K562 (cell line): ENCODE measurements around the gene GALNT7.

Experiments used
- AFF4 ChIP-seq: sonication (generic); formaldehyde crosslinking; IDR thresholded peaks from 2 replicates; pipeline ENCODE4 v1.8.0; 2023; ENCODE audit warnings: mild to moderate bottlenecking, missing genetic modification reagents
- CBFB ChIP-seq: sonication (generic); formaldehyde crosslinking; IDR thresholded peaks from 2 replicates; pipeline ENCODE4 v1.4.0; 2020; ENCODE audit warnings: mild to moderate bottlenecking, missing genetic modification reagents
- CREB1 ChIP-seq, 2 experiments: sonication (generic) in 1 of 2; formaldehyde crosslinking in 1 of 2; IDR thresholded peaks; 2 replicates each; pipeline versions ENCODE4 v1.6.1 to v1.8.0; 2012 to 2022; ENCODE audit warnings: inconsistent platforms in 1 of 2, mild to moderate bottlenecking in 1 of 2, missing genetic modification reagents in 1 of 2, moderate library complexity in 1 of 2
- ETS1 ChIP-seq: conservative IDR thresholded peaks from 2 replicates; pipeline ENCODE4 v1.6.1; 2011; ENCODE audit warnings: low read depth, mild to moderate bottlenecking, low read length; ENCODE audit not compliant: control insufficient read depth
- EZH2 ChIP-seq: IDR thresholded peaks from 2 replicates; pipeline ENCODE4 v1.6.1; 2012; ENCODE audit warnings: low read depth, mild to moderate bottlenecking, inconsistent platforms, low read length, borderline replicate concordance
- NFE2 ChIP-seq: IDR thresholded peaks from 2 replicates; pipeline ENCODE4 v1.6.1; 2014; ENCODE audit warnings: antibody characterized with exemption, low read depth
- POLR2AphosphoS5 ChIP-seq: IDR thresholded peaks from 2 replicates; pipeline ENCODE4 v1.6.1; 2011; ENCODE audit warnings: mild to moderate bottlenecking, low read depth, low read length, moderate library complexity; ENCODE audit not compliant: control insufficient read depth, insufficient read depth
- RAD21 ChIP-seq, 2 experiments: fragments of 250-450 bp in 1 of 2; fragments of 450-650 bp in 1 of 2; sonication (Bioruptor Pico) in 1 of 2; formaldehyde crosslinking in 1 of 2; IDR thresholded peaks in 1 of 2; conservative IDR thresholded peaks in 1 of 2; 2 replicates each; pipeline versions ENCODE4 v1.4.0 to v1.8.0; 2020 to 2022; ENCODE audit warnings: mild to moderate bottlenecking in 2 of 2, moderate library complexity in 1 of 2
- SREBF1 ChIP-seq: fragments of 150-350 bp; IDR thresholded peaks from 2 replicates; pipeline ENCODE4 v1.6.1; 2014; ENCODE audit warnings: antibody characterized with exemption, low read depth, low read length, borderline replicate concordance
- TEAD4 ChIP-seq, 2 experiments: sonication (generic) in 1 of 2; formaldehyde crosslinking in 1 of 2; IDR thresholded peaks; 2 replicates each; pipeline versions ENCODE4 v1.6.1 to v1.8.0; 2012 to 2022; ENCODE audit warnings: borderline replicate concordance in 1 of 2, inconsistent platforms in 1 of 2, low read length in 1 of 2, mild to moderate bottlenecking in 1 of 2, missing genetic modification reagents in 1 of 2
- ZNF551 ChIP-seq: fragments of 250-450 bp; sonication (Bioruptor Pico); IDR thresholded peaks from 2 replicates; pipeline ENCODE4 v1.5.0; 2021; ENCODE audit warnings: mild to moderate bottlenecking, moderate library complexity
- ZNF584 ChIP-seq: fragments of 200-800 bp; sonication (Bioruptor generic); IDR thresholded peaks from 2 replicates; pipeline ENCODE4 v1.6.1; 2016; ENCODE audit warnings: low read depth, mild to moderate bottlenecking, missing genetic modification characterization, missing compliant biosample characterization
- TF ChIP-seq, protein P1 (sequence below), 3 experiments: IDR thresholded peaks in 2 of 3; conservative IDR thresholded peaks in 1 of 3; 2 replicates each; pipeline ENCODE4 v1.5.1; 2011 to 2012; ENCODE audit warnings: low read length in 3 of 3, mild to moderate bottlenecking in 3 of 3, control low read depth in 2 of 3, improper control_type of control experiment in 1 of 3, inconsistent platforms in 1 of 3, low read depth in 1 of 3, mixed read lengths in 1 of 3, moderate library complexity in 1 of 3; ENCODE audit not compliant: insufficient read depth in 2 of 3

DNA sequence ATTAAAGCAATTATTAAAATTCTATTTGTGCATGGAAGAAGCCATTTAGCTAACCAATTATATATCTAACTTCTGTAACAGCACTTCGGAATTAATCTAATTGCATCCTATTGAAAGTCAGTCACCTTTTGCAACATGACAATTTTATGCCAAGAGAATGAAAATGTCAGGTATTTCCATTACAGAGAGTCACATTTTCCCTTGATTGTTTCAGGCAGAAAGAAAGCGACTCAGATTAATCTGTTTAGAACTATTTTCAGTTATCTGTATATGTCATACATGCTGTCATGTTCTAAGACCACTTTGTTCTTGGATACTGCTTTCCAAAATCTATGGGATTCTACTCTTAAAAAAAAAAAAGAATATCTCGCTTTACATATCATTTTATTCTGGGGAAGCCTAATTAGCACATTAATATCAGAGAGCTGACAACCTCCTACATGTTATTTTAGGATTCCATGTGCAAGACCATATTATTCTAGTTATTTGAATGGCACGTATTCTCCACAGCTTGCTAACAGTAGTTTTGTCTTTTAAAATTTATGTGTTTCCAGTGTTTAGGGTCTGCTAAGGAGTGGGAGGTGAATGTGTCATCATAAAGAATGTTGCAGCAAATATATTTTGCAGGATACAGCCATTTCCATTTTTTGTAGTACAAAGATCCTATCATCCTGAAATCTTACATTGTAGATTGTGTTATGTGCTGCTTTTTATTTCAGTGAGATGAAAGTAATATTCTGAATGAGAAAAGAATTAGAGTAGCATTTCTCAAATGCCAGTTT is 31.7 kb downstream of the GALNT7 start:
- no peak for TF ChIP-seq EZH2
- TF ChIP-seq CREB1 (IDR thresholded peaks at IDR 0.05) = no peak
- no peak for TF ChIP-seq CREB1 (CRISPR knock-in tag; IDR thresholded peaks at IDR 0.05)
- TF ChIP-seq NFE2 = no peak
- TF ChIP-seq ETS1 = no peak
- TF ChIP-seq POLR2AphosphoS5 = no peak
- TF ChIP-seq SREBF1 = no peak
- no peak for TF ChIP-seq AFF4 (CRISPR knock-in tag)
- TF ChIP-seq CBFB (CRISPR knock-in tag) = no peak
- no peak for TF ChIP-seq TEAD4 (IDR thresholded peaks at IDR 0.05; ENCODE audit: low read length)
- no peak for TF ChIP-seq TEAD4 (CRISPR knock-in tag; IDR thresholded peaks at IDR 0.05; ENCODE audit: borderline replicate concordance)
- no peak for TF ChIP-seq ZNF551 (CRISPR knock-in tag)
- no peak for TF ChIP-seq ZNF584 (CRISPR knock-in tag)
- TF ChIP-seq, protein P1, sequence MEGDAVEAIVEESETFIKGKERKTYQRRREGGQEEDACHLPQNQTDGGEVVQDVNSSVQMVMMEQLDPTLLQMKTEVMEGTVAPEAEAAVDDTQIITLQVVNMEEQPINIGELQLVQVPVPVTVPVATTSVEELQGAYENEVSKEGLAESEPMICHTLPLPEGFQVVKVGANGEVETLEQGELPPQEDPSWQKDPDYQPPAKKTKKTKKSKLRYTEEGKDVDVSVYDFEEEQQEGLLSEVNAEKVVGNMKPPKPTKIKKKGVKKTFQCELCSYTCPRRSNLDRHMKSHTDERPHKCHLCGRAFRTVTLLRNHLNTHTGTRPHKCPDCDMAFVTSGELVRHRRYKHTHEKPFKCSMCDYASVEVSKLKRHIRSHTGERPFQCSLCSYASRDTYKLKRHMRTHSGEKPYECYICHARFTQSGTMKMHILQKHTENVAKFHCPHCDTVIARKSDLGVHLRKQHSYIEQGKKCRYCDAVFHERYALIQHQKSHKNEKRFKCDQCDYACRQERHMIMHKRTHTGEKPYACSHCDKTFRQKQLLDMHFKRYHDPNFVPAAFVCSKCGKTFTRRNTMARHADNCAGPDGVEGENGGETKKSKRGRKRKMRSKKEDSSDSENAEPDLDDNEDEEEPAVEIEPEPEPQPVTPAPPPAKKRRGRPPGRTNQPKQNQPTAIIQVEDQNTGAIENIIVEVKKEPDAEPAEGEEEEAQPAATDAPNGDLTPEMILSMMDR (IDR thresholded peaks at IDR 0.05 in 2 of 3, conservative IDR thresholded peaks at IDR 0.05 in 1 of 3; ENCODE audit: insufficient read depth in 2 of 3, low read depth in 1 of 3, low read length in 3 of 3) = no peak
- TF ChIP-seq RAD21 (CRISPR knock-in tag; conservative IDR thresholded peaks at IDR 0.05 in 1 of 2, IDR thresholded peaks at IDR 0.05 in 1 of 2) = no peak
